Measurements from ENCODE around the gene GTF2H3. TPM values are rescaled to one million over a fixed set of nuclear protein-coding genes. Genes with fewer than 3 reads are reported as not detected.

GTF2H3 gene
- total and polyA plus RNA-seq, 2 experiments from 2014 or later: 10.5 to 27.7 TPM

DNA sequence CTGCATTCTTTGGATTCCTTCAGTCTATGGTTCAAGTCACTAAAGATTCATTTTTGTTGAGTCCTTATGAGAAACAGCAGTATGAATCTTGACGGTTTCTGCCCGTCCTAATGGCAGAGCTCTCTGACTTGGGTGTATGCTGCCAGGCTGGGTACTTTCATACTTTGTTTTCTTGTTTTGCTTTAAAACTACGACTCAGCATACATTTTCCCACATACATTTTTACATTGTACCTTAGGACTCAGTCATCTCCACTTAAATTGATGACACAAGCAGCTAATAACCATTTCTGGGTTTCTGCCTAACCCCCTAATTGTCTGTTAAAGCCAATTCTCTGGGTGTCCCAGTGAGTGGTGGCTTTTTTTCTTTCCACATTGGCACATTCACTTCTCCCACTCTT is 36.5 kb upstream of the GTF2H3 start:
- H3K36me3 Mint-ChIP-seq (ENCODE audit: low read depth): peaks cover 37% of the 10 kb centered on the region
- ATAC-seq (no peak), DNase-seq (ENCODE audit: low spot score) (no peak)
- Histone ChIP-seq H3K4me1 (ENCODE audit: insufficient read depth) (no peaks in the 10 kb centered on the region), H3F3A (replicated peaks; ENCODE audit: low read depth) (peaks cover 3% of the 10 kb centered on the region; the same call in 1 of the 2 replicates), H3K4me2 (no peak overlapping the region), H3K4me3 (no peak overlapping the region), H3K36me3 (ENCODE audit: insufficient read depth) (peaks cover 43% of the 10 kb centered on the region), H3K79me2 (replicated peaks; ENCODE audit: insufficient read depth) (peaks cover 37% of the 10 kb centered on the region), H3K9me2 (ENCODE audit: insufficient read depth) (no peaks in the 10 kb centered on the region), H3K27me3 (ENCODE audit: insufficient read depth) (no peaks in the 10 kb centered on the region), H2AFZ (no peak overlapping the region), H4K20me1 (replicated peaks; ENCODE audit: insufficient read depth) (peaks cover 30% of the 10 kb centered on the region), H3K27ac (ENCODE audit: low read depth) (no peak overlapping the region)
- no peak overlapping the region for H3K4me3 Mint-ChIP-seq
- H3K27me3 Mint-ChIP-seq (ENCODE audit: insufficient read depth, low read depth, poor library complexity): peaks cover 4% of the 10 kb centered on the region
- peaks cover 4% of the 10 kb centered on the region; the same call in 2 of the 3 replicates for H3K9me3 Mint-ChIP-seq
- H3K4me1 Mint-ChIP-seq: peaks cover 3% of the 10 kb centered on the region; the same call in 2 of the 3 replicates
- TF ChIP-seq, protein P1, sequence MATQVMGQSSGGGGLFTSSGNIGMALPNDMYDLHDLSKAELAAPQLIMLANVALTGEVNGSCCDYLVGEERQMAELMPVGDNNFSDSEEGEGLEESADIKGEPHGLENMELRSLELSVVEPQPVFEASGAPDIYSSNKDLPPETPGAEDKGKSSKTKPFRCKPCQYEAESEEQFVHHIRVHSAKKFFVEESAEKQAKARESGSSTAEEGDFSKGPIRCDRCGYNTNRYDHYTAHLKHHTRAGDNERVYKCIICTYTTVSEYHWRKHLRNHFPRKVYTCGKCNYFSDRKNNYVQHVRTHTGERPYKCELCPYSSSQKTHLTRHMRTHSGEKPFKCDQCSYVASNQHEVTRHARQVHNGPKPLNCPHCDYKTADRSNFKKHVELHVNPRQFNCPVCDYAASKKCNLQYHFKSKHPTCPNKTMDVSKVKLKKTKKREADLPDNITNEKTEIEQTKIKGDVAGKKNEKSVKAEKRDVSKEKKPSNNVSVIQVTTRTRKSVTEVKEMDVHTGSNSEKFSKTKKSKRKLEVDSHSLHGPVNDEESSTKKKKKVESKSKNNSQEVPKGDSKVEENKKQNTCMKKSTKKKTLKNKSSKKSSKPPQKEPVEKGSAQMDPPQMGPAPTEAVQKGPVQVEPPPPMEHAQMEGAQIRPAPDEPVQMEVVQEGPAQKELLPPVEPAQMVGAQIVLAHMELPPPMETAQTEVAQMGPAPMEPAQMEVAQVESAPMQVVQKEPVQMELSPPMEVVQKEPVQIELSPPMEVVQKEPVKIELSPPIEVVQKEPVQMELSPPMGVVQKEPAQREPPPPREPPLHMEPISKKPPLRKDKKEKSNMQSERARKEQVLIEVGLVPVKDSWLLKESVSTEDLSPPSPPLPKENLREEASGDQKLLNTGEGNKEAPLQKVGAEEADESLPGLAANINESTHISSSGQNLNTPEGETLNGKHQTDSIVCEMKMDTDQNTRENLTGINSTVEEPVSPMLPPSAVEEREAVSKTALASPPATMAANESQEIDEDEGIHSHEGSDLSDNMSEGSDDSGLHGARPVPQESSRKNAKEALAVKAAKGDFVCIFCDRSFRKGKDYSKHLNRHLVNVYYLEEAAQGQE (IDR thresholded peaks at IDR 0.05; ENCODE audit: unreplicated experiment): no peak
- no peak overlapping the region for H3K27ac Mint-ChIP-seq

DNA sequence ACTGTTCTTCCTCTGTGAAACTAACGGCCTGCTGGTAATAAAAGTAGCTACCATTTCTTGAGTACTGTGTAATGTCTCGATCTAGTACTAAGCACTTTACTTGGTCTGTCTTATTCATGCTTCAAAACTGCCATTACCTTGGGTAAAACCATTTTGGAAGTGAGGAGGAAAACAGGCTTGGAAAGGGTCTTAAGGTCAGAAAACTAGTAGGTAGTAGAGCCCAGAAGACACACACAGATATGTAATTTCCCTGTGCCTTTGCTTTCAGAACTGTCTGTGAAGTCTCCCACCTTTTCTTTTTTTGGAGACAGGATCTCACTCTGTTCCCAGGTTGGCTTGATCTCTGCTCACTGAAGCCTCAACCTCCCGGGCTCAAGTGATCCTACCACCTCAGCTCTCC is 35.1 kb upstream of the GTF2H3 start:
- Histone ChIP-seq H3K79me2 (replicated peaks; ENCODE audit: insufficient read depth) (peaks cover 38% of the 10 kb centered on the region), H3K4me1 (ENCODE audit: insufficient read depth) (peaks cover 4% of the 10 kb centered on the region; the same call in 1 of the 2 replicates), H3K4me3 (no peak overlapping the region), H3F3A (replicated peaks; ENCODE audit: low read depth) (peaks cover 3% of the 10 kb centered on the region; the same call in 1 of the 2 replicates), H3K36me3 (ENCODE audit: insufficient read depth) (peaks cover 29% of the 10 kb centered on the region), H3K9me2 (ENCODE audit: insufficient read depth) (no peaks in the 10 kb centered on the region), H3K4me2 (no peak overlapping the region), H3K27ac (ENCODE audit: low read depth) (0 out of 2 replicates have a peak overlapping the region, but pooled peaks have one; percentile 26), H3K27me3 (ENCODE audit: insufficient read depth) (no peaks in the 10 kb centered on the region), H4K20me1 (replicated peaks; ENCODE audit: insufficient read depth) (peaks cover 23% of the 10 kb centered on the region), H2AFZ (no peak overlapping the region)
- TF ChIP-seq EZH2 (IDR thresholded peaks at IDR 0.05; ENCODE audit: low read depth, unreplicated experiment) (no peak), ZNF462 (CRISPR knock-in tag; IDR thresholded peaks at IDR 0.05) (no peak), ZNF331 (CRISPR knock-in tag; IDR thresholded peaks at IDR 0.05; ENCODE audit: low read depth) (no peak), EZH2phosphoT487 (IDR thresholded peaks at IDR 0.05; ENCODE audit: unreplicated experiment) (no peak)
- H3K27me3 Mint-ChIP-seq (ENCODE audit: insufficient read depth, low read depth, poor library complexity): peaks cover 5% of the 10 kb centered on the region
- no peak overlapping the region for H3K27ac Mint-ChIP-seq
- no peak overlapping the region for H3K4me3 Mint-ChIP-seq
- H3K4me1 Mint-ChIP-seq: peaks cover 9% of the 10 kb centered on the region
- peaks cover 37% of the 10 kb centered on the region for H3K36me3 Mint-ChIP-seq (ENCODE audit: low read depth)
- H3K9me3 Mint-ChIP-seq: peaks cover 4% of the 10 kb centered on the region; the same call in 2 of the 3 replicates
- DNase-seq (ENCODE audit: low spot score): no peak
- no peak for ATAC-seq

All from GM23338 (cell line).